ENCODE data around the gene LRCH1.

The LRCH1 gene

GRCh38 chr13:46576762-46577161, 23.8 kb downstream of the LRCH1 start:
- peaks cover 12% of the 10 kb centered on the region; the same call in 1 of the 2 replicates for H3K4me1 ChIP-seq
- H3K36me3 ChIP-seq, result peaks cover 3% of the 10 kb centered on the region; the same call in 1 of the 2 replicates
- H3K9me3 ChIP-seq, result no peaks in the 10 kb centered on the region
- no peak overlapping the region for H3K4me3 ChIP-seq (ENCODE audit: low read depth, low read length)
- TF ChIP-seq CTCF (IDR thresholded peaks at IDR 0.05; ENCODE audit: low read depth, low read length), result no peak
- DNase-seq, result no peak
- no peaks in the 10 kb centered on the region for H3K27me3 ChIP-seq

- Histone ChIP-seq H3K27me3 (no peaks in the 10 kb centered on the region), H3K36me3 (no peaks in the 10 kb centered on the region), H3K9me3 (no peaks in the 10 kb centered on the region), H3K4me1 (peaks cover 12% of the 10 kb centered on the region), H3K4me3 (ENCODE audit: low read depth, low read length) (no peak overlapping the region)
- DNase-seq, result no peak
- TF ChIP-seq CTCF (IDR thresholded peaks at IDR 0.05; ENCODE audit: low read depth, low read length), result no peak
Observed at GRCh38 chr13:46577696-46578589, 25.0 kb downstream of the LRCH1 start.

GRCh38 chr13:46578590-46578975, 25.6 kb downstream of the LRCH1 start:
- no peaks in the 10 kb centered on the region for H3K9me3 ChIP-seq
- H3K4me1 ChIP-seq, result peaks cover 12% of the 10 kb centered on the region
- DNase-seq, result no peak
- H3K27me3 ChIP-seq, result no peaks in the 10 kb centered on the region
- no peak for TF ChIP-seq CTCF (IDR thresholded peaks at IDR 0.05; ENCODE audit: low read depth, low read length)
- H3K36me3 ChIP-seq, result no peaks in the 10 kb centered on the region
- no peak overlapping the region for H3K4me3 ChIP-seq (ENCODE audit: low read depth, low read length)

- H3K4me1 ChIP-seq, result peaks cover 25% of the 10 kb centered on the region
- no peaks in the 10 kb centered on the region for H3K27me3 ChIP-seq
- DNase-seq, result no peak
- TF ChIP-seq CTCF (IDR thresholded peaks at IDR 0.05; ENCODE audit: low read depth, low read length), result no peak
- no peak overlapping the region for H3K4me3 ChIP-seq (ENCODE audit: low read depth, low read length)
- H3K9me3 ChIP-seq, result no peaks in the 10 kb centered on the region
- no peaks in the 10 kb centered on the region for H3K36me3 ChIP-seq
Observed at GRCh38 chr13:46580362-46580839, 27.4 kb downstream of the LRCH1 start.

- DNase-seq, result no peak
- TF ChIP-seq CTCF (IDR thresholded peaks at IDR 0.05; ENCODE audit: low read depth, low read length), result no peak
- H3K4me1 ChIP-seq, result peaks cover 39% of the 10 kb centered on the region
- no peaks in the 10 kb centered on the region for H3K36me3 ChIP-seq
- no peak overlapping the region for H3K4me3 ChIP-seq (ENCODE audit: low read depth, low read length)
- no peaks in the 10 kb centered on the region for H3K9me3 ChIP-seq
- H3K27me3 ChIP-seq, result no peaks in the 10 kb centered on the region
Observed at GRCh38 chr13:46582190-46582589, 29.2 kb downstream of the LRCH1 start.

All from BE2C (cell line).